Hepatic stellate cell (primary cell): ENCODE data around the gene GRAP.
"Not testable (repeated sequence)": the region's sequence is repeated elsewhere in the genome, so short reads cannot be mapped to it uniquely, and the experiment has no call there.

Experiments
- DNase-seq: peaks from one replicate; pipeline ENCODE4 v3.0.0; 2011; ENCODE audit warnings: low spot score

Gene GRAP

GRCh38 chr17:19042369-19042768, 4.4 kb downstream of the GRAP start:
- DNase-seq = not testable (repeated sequence)

- not testable (repeated sequence) for DNase-seq
Observed at GRCh38 chr17:19041871-19042270, 4.9 kb downstream of the GRAP start.

GRCh38 chr17:19040350-19040749, 6.4 kb downstream of the GRAP start:
- DNase-seq = not testable (repeated sequence)

DNA sequence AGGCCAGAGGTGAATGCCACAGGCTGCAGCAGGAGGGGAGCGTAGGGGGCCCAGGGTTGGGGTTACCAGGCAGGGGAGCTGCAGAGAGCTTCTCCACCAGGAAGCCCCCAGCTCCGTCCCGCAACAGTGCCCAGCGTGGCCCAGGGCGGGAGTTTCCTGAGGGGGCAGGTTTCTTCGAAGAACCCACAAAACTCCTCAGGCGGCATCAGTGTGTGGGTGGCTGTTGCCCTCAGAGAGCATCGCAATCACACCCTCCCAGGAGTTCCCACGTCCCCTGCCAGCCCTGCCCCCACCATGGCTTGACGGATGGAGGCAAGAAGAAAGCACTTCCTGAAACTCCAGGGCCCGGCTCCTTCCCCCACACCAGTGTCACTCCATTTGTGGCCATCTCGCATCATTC, 8.0 kb downstream of the GRAP start:
- DNase-seq = not testable (repeated sequence)

DNA sequence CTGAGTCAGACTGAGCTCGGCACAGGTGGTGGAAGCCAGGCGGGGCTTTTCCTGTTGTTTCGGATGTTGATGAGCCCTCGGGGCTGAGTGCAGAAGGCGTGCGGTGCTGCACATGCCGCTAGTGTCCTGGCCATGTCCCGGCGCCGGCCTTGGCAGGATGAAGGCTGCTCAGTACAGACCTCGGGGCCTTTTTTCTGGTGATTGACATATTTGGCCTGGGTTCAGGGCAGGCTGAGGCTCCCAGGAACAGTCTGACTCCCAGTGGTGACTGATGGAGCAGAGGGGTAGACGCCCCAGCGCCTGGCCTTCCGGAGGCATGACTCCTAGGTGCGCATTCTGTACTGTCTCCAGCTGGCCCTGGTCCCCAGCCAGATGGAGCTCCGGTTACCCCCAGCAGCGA, 8.8 kb downstream of the GRAP start:
- not testable (repeated sequence) for DNase-seq

- DNase-seq = not testable (repeated sequence)
Observed at GRCh38 chr17:19037547-19037946, 9.2 kb downstream of the GRAP start.

- DNase-seq = not testable (repeated sequence)
Observed at GRCh38 chr17:19036186-19036585, 10.6 kb downstream of the GRAP start.

DNA sequence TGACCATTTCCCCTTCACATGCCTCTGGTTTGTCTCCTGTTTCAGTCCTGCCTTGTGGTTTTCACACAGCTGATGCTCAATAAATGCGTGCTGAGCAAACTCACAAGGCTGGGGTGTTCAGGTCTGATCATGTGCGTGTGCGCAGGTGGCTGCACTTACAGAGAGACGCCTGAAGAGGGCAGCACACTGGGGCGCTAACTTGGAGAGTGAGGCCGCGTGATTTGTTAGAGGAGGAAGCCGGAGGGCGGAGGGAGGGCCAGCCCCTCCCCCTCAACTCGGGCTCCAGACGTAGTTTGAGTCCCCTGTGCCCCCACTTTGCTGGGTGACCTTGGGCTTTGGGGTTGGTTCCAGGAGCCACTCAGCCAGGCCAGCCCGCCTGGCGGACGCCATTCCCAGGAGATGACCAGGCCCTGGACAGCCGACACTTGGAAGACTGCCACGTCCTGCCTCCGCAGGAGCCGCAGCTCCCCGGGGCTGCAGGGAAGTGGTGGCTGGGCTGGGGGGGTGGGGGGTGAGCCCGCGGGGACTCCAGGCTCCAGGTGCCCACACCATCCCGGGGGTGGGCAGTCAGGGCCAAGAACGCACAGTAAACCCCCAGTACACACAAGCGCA, 14.3 kb downstream of the GRAP start:
- DNase-seq = not testable (repeated sequence)

- DNase-seq = not testable (repeated sequence)
Observed at GRCh38 chr17:19031729-19032128, 15.0 kb downstream of the GRAP start.

GRCh38 chr17:19030771-19031449, 15.8 kb downstream of the GRAP start:
- not testable (repeated sequence) for DNase-seq

- not testable (repeated sequence) for DNase-seq
Observed at GRCh38 chr17:19029740-19030139, 17.0 kb downstream of the GRAP start.

DNA sequence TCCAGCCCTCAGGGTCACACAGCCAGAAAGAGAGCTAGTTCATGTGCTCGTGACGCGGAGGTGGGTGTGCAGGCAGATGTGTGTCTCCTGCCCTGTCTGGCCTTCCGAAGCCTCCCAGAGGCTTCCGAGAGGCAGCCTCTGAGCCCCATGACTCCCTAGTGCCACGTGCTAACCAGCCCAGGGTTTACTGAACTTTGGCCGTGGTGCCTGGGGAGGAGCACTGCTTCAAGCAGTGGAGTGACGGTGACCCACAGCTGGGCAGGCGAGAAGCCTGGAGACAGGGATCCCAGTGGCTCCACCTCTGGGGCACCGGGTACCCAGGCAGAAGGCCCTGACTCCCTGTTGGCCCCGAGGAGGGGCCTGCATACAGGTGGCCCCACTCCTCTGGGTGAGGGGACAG, 18.1 kb downstream of the GRAP start:
- not testable (repeated sequence) for DNase-seq

DNA sequence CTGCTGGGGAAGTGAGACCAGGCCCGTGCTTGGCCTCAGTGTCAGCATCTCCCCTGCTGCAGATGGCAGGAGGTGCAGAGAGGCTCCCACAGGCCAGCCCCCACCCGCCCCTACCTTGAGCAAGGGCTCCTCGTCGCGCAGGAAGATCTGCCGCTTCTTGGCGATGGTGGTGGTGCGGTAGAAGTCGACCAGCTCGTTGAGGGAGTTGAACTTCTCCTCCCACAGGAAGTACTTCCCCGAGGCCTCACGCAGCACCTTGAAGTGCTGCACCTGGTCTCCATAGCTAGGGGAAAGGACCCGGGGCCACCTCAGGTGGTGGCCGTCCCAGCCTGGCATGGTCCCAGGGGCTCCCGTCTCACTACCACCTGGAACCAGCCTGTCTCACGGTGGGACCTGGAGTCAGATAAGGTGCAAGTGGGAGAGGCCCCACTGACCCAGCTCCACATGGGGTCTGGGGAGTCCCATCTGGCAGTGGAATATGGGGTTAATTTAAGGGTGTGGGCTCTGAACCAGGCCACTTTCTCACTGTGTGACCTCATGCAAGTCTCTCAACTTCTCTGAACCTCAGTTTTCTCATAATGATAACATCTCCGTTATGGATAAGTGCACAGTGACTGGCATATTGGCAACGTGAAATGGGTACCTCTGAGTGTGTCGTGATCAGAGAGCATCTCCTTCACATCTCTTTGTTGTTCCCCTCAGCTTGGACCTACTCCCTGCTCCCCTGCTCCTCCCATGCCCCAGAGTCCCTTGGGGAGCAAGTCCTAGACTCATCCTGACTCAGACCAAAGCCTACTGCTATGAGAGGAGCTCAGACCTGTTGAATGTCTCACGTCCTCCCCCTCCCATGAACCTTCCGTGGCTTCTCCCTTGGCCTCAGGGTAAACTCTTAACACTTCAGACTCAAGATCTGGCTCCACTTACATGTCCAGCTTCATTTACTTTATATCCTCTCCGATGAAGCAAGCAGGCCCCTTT, 22.4 kb downstream of the GRAP start:
- DNase-seq = no peak

DNA sequence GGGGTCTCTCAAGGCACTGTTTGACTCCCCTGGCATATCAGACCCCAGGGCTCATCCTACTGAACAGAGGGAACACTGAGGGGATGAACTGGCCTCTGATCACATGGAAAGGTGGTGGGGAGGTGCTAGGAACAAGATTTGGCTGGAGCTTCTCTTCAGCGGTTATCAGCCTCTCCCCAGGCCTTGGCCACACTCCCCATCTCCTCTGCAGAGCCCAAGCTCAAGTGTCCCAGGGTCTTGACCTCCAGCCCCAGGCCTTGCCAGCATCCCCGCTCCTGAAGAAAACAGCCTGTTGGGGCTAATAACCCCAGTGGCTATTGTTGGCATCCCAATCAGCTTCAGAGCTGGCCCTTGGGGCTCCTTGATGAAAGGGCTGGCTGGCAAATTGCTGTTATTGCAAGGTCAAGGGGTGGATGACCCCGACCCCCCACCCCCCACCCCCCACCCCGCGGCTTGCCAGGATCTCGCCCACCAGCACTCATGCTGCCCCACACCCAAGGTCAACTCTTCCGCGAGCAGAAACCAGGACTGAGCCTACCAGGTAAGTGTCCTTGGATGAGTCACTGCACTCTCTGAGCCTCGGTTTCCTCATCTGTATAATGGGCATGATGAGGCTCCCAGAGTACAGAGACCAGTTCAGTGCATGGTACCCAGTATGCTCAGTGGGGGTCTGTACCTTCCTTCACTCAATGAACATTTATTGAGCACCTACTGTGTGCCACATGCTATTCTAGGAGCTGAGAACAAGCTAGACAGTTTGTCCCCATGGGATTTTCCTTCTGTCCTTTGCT, 23.4 kb downstream of the GRAP start:
- DNase-seq = no peak

DNA sequence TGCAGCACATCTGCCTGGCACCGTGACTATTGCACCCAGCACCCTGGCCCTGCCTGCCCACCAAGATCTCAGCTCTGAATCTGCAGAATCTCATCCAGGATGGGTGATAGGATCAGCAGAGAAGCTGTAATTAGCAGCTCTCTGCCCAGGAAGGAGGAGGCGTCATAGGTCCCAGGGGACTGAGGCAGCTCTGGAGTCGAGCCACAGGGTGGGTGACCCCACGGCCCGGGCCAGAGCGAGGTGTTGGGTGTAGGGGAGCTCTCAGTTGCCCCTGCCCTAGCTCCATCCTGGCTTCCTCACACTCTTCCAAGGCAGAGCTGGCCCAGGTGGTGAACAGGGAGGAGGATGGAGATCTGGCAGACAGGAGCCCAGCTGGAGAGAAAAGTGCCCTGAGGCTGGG, 24.0 kb downstream of the GRAP start:
- no peak for DNase-seq

GRCh38 chr17:19022128-19022527, 24.6 kb downstream of the GRAP start:
- no peak for DNase-seq

- DNase-seq = no peak
Observed at GRCh38 chr17:19021622-19022083, 25.1 kb downstream of the GRAP start.

DNA sequence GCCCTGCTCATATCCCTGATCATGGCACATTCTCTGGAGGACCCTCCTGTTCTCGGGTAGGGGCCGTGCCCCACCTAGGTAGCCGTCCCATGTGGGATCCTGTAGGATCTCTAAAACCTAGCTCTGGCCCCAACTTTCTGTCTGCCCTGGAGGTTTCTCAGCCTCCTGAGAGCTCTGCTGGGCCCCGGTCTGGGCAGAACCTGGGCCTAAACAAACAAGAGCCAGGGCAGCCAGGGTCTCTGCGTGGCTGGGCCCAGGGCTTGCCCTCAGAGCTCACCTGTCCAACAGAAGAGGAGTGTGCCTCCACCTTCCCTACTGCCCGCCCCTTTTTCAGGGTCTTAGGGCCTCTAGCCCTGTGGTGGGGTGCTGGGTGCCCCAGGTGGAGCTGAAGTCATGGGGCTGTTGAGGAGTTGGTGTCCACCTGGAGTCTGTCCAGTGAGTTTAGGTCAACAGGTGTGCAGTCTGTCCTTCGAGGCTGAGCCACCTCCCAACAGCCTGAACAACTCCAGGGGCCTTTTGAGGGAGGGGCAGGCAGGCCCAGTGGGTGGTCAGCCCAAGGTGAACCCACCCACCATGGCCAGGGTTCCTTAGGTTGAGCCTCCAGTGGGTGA, 25.6 kb downstream of the GRAP start:
- DNase-seq = not testable (repeated sequence)

DNA sequence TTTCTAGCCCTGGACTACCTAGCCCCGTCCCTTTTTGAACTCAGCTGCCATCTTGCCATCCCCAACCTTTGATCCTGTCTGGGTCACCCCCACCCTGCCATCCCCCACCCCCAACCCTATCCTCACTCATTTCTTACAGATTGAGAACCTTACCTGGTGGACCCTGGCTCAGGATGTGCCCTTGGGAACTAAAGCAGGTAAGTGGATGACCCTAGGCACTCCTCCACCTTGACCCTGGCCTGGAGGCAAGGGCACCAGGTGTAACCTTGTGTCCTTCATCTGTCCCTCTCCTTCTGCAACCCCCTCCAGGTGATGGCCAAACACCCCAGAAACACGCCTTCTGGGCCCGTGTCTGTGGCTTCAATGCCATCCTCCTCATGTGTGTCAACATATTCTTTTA, 26.7 kb downstream of the GRAP start:
- DNase-seq = no peak

DNA sequence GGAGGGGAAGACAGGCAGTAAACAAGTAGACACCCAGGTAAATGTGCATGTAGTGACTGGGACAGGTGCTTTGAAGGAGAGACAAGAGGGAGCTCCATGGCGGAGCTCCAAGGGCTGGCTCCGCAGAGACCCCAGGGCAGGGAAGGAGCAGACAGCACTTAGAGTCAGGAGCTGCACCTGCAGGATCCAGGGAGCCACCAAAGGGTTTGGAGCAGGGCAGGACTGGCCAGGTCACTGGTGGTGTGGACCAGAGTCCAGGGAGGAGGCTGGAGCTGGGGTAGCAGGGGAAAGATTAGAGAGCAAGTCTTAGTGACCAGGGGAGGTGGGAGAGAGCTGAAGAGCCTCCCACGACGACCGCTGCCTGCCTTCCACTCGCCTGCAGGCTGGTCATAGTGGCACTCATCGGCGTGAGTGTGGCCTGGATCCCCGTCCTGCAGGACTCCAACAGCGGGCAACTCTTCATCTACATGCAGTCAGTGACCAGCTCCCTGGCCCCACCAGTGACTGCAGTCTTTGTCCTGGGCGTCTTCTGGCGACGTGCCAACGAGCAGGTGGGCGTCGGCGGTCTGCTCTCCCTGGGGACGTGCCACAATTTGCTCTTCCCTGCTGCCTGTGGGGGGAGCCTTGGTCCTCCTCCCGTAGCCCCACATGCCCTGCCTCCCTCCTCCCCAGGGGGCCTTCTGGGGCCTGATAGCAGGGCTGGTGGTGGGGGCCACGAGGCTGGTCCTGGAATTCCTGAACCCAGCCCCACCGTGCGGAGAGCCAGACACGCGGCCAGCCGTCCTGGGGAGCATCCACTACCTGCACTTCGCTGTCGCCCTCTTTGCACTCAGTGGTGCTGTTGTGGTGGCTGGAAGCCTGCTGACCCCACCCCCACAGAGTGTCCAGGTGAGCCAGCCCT, 27.5 kb downstream of the GRAP start:
- DNase-seq = no peak
